ENCODE results near the gene HIF1AN. TPM values are rescaled to one million over a fixed set of nuclear protein-coding genes. Genes with fewer than 3 reads are reported as not detected.

The HIF1AN gene
- total and polyA plus RNA-seq, 8 donors: 6.3 to 21.8 (median 14.9) TPM

DNA sequence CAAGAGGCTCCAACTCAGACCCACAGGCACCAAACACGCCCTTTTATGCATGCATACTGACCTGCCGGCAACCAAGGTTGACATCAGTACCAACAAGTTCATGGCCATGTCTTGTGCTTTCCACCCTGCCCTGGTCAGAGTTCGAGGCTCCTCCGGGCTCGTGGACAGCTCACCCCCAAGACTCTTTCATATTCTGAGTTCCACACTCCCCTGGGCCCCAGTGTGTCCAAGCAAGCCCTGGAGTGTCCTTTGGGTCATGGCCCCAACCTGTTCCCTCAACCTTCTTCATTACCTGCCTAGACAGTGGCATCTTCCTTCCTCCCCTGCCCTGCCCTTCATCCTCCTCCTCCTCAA lies 40.5 kb downstream of the HIF1AN start:
- DNase-seq (no peak), ATAC-seq (no peak), FAIRE-seq (no peak)
- intact Hi-C loops (cut with DNase I): no loop called here
- Histone ChIP-seq H3K27ac (no peak overlapping the region), H3K4me3 (no peak overlapping the region), H3K27me3 (no peaks in the 10 kb centered on the region), H3K36me3 (no peaks in the 10 kb centered on the region), H3K4me1 (no peaks in the 10 kb centered on the region), H3K9me3 (no peaks in the 10 kb centered on the region)
- TF ChIP-seq, protein P1, sequence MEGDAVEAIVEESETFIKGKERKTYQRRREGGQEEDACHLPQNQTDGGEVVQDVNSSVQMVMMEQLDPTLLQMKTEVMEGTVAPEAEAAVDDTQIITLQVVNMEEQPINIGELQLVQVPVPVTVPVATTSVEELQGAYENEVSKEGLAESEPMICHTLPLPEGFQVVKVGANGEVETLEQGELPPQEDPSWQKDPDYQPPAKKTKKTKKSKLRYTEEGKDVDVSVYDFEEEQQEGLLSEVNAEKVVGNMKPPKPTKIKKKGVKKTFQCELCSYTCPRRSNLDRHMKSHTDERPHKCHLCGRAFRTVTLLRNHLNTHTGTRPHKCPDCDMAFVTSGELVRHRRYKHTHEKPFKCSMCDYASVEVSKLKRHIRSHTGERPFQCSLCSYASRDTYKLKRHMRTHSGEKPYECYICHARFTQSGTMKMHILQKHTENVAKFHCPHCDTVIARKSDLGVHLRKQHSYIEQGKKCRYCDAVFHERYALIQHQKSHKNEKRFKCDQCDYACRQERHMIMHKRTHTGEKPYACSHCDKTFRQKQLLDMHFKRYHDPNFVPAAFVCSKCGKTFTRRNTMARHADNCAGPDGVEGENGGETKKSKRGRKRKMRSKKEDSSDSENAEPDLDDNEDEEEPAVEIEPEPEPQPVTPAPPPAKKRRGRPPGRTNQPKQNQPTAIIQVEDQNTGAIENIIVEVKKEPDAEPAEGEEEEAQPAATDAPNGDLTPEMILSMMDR (IDR thresholded peaks at IDR 0.05): no peak
- 55 to 60% methylated on average over 5 of the region's 5 CpGs for WGBS, 2 donors

DNA sequence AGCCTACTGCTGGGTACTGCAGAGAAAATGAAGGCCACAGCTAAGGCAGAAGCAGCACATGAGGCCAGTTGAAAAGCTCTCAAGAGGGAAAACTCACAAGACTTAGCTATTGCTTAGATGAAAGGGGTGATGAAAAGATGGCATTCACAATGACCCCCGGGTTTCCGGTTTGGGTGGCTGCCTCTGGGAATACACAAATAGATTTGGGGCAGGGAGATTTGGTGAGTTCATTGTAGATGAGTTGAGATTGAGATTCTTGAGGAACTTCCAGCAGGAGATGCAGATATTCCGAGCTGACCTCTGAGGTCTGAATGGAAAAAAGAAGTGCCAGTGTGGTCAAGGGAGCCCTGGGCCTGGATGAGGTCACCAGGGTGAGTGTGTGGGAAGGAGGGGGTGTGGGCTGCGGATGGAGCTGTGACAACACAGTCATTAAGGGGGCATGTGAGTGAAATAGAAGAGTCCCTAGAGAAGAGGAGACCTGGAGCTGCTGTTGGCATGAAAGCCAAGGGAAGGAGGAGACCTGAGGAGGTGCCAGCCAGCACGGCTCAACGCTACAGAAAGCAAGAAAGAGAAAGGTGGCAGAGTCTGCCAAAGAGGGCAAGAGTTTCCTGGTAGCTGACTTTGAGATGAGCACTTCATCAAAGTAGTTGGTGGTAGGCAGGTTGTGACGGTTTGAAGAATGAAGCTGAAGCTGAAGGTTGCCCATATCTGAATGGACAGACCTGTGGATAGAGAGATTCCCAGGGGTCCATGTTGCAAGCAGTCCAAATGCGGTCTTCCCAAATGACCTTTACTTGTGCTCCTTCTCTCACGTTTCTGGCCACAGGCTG lies 43.7 kb downstream of the HIF1AN start:
- Histone ChIP-seq H3K27me3 (no peaks in the 10 kb centered on the region), H3K4me1 (no peaks in the 10 kb centered on the region), H3K4me3 (no peak overlapping the region), H3K27ac (no peak overlapping the region), H3K36me3 (no peaks in the 10 kb centered on the region), H3K9me3 (no peaks in the 10 kb centered on the region)
- DNase-seq (no peak), ATAC-seq (no peak), FAIRE-seq (no peak)
- intact Hi-C loops (cut with DNase I): no loop called here
- TF ChIP-seq, protein P1 (IDR thresholded peaks at IDR 0.05): no peak
- WGBS, 2 donors: 56 to 63% methylated on average over 9 of the region's 9 CpGs

DNA sequence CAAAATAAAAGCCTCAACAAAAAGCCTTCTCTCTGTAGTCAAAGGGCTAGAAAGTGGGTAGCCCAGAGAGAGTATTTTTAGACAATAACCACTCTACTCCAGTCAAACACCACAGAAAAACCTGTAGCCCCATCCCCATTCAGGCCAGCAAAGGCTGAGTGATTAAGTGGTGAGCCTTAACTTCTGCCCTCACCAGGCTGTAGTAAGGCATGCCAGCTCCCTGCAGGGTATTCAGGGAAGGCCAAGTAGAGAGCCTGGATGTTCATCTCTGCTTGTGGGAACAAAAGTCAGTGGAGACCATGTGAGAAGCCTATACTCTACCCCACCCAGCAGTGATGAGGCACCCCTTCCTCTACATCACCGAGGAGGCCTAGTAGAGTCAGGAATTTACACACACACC lies 51.2 kb downstream of the HIF1AN start:
- no peaks in the 10 kb centered on the region for H3K4me1 ChIP-seq
- H3K36me3 ChIP-seq: no peaks in the 10 kb centered on the region
- peaks cover 0 to 9% (median 2%) of the 10 kb centered on the region in 4 donors for H3K27me3 ChIP-seq
- FAIRE-seq (no peak), DNase-seq (no peak), ATAC-seq (no peak)
- peaks cover 0 to 3% (median 0%) of the 10 kb centered on the region in 4 donors for H3K9me3 ChIP-seq
- 33 to 56% methylated on average over 1 of the region's 1 CpG for WGBS, 2 donors
- H3K27ac ChIP-seq: no peak overlapping the region
- no peak overlapping the region for H3K4me3 ChIP-seq
- intact Hi-C loops (cut with DNase I): no loop called here
- TF ChIP-seq, protein P1 (IDR thresholded peaks at IDR 0.05): no peak

DNA sequence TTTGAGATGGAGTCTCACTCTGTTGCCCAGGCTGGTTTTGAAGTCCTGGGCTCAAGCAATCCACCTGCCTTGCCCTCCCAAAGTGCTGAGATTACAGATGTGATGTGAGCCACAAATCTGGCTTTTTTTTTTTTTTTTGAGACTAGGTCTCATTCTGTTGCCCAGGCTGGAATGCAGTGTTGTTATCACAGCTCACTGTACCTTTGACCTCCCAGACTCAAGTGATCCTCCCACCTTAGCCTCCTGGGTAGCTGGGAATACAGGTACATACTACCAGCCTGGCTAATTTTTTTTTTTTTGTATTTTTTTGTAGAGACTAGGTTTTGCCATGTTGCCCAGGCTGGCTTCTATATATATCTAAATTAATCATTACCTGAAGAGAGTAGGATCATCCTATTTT lies 62.4 kb downstream of the HIF1AN start:
- DNase-seq (no peak), ATAC-seq (no peak), FAIRE-seq (no peak)
- H3K4me3 ChIP-seq: no peak overlapping the region
- no peaks in the 10 kb centered on the region for H3K36me3 ChIP-seq
- no peaks in the 10 kb centered on the region for H3K27me3 ChIP-seq
- H3K27ac ChIP-seq: no peak overlapping the region
- intact Hi-C loops (cut with DNase I): no loop called here
- no peaks in the 10 kb centered on the region for H3K9me3 ChIP-seq
- TF ChIP-seq, protein P1 (IDR thresholded peaks at IDR 0.05): no peak
- H3K4me1 ChIP-seq: no peaks in the 10 kb centered on the region

DNA sequence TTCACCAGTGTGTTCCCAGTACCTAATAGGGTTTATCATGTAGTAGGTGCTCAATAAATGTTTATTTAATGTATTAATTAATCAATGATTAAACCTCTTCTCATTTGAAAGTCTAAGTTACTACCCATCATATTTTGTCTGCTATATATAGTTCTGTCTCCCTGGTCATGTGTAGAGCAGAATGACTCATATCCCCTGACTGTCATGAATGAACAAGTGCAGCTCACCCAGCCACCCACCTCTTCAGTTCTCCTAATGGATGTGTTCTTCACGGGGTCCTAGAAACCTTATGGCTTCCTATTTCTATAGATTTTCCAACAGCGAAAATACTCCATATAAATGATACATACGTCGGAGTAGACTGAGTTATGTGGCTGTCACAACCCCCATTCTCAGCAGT lies 64.5 kb downstream of the HIF1AN start:
- WGBS, 2 donors: 71% methylated on average over 4 of the region's 4 CpGs
- intact Hi-C loops (cut with DNase I): no loop called here

More for the DNA sequence above, 64.5 kb downstream of the HIF1AN start:
- no peak overlapping the region for H3K27ac ChIP-seq
- TF ChIP-seq, protein P1 (IDR thresholded peaks at IDR 0.05): no peak
- H3K9me3 ChIP-seq: no peaks in the 10 kb centered on the region
- FAIRE-seq: no peak
- DNase-seq: no peak
- no peak overlapping the region for H3K4me3 ChIP-seq
- no peaks in the 10 kb centered on the region for H3K27me3 ChIP-seq
- no peaks in the 10 kb centered on the region for H3K36me3 ChIP-seq
- H3K4me1 ChIP-seq: no peaks in the 10 kb centered on the region
- no peak for ATAC-seq

All from pancreas (tissue), 10 donors.